Esophagus muscularis mucosa (tissue), 4 donors: Measurements from ENCODE around the gene CAPN2. TPM values are rescaled to one million over a fixed set of nuclear protein-coding genes. Genes with fewer than 3 reads are reported as not detected.

ENCODE experiments used
- DNase-seq: peaks from one replicate; pipeline ENCODE4 v3.0.0-alpha.2; 2017; ENCODE audit errors: extremely low spot score
- H3K27ac ChIP-seq, 4 donors: fragments of 200-600 bp; sonication (generic); replicated peaks in 1 of 4; 1 replicate in 3 of 4; 2 replicates in 1 of 4; pipeline ENCODE4 v1.5.1; 2016 to 2019; ENCODE audit warnings: mild to moderate bottlenecking in 1 of 4
- H3K27me3 ChIP-seq, 4 donors: fragments of 200-600 bp; sonication (generic); one replicate each; pipeline versions ENCODE4 v1.5.1 to v1.6.0; 2016 to 2019
- H3K36me3 ChIP-seq, 4 donors: fragments of 200-600 bp; sonication (generic); one replicate each; pipeline ENCODE4 v1.5.1; 2016 to 2019
- H3K4me1 ChIP-seq, 4 donors: fragments of 200-600 bp; sonication (generic); one replicate each; pipeline ENCODE4 v1.5.1; 2016 to 2019
- H3K4me3 ChIP-seq, 4 donors: fragments of 200-600 bp; sonication (generic); 1 replicate in 2 of 4; 2 replicates in 2 of 4; pipeline ENCODE4 v1.5.1; 2016 to 2019; ENCODE audit warnings: mild to moderate bottlenecking in 4 of 4, moderate library complexity in 1 of 4
- H3K9me3 ChIP-seq, 4 donors: fragments of 200-600 bp; sonication (generic); 1 replicate in 3 of 4; 2 replicates in 1 of 4; pipeline ENCODE4 v1.5.1; 2016 to 2019
- CTCF ChIP-seq, 3 experiments: fragments of 200-600 bp in 2 of 3; fragments of 450-650 bp in 1 of 3; sonication (generic) in 2 of 3; IDR thresholded peaks; one replicate each; pipeline ENCODE4 v1.5.1; 2017 to 2019; ENCODE audit warnings: antibody characterized with exemption in 3 of 3, mild to moderate bottlenecking in 2 of 3, moderate library complexity in 1 of 3
- EP300 ChIP-seq: sonication (generic); formaldehyde crosslinking; IDR thresholded peaks from one replicate; pipeline ENCODE4 v1.6.1; 2017; ENCODE audit warnings: antibody characterized with exemption
- POLR2A ChIP-seq: fragments of 450-650 bp; IDR thresholded peaks from one replicate; pipeline ENCODE4 v1.6.1; 2017; ENCODE audit warnings: antibody characterized with exemption, moderate library complexity, mild to moderate bottlenecking, low read depth
- POLR2AphosphoS5 ChIP-seq, 2 donors: sonication (generic); formaldehyde crosslinking; IDR thresholded peaks; one replicate each; pipeline ENCODE4 v1.6.1; 2017; ENCODE audit warnings: antibody characterized with exemption in 2 of 2
- WGBS: methylation state at CpG from one replicate; pipeline ENCODE4 v1.1.5; 2018; 5-methylcytosine and 5-hydroxymethylcytosine counted together
- intact Hi-C: fragments of 100-400 bp; cut with DNase I; formaldehyde crosslinking; loops from one replicate; pipeline ENCODE4 v1.15.1; 2023
- total RNA-seq, 4 donors: library from RNA; depleted of rRNA; stranded (reverse); fragments of >200 nt; gene quantifications; one replicate each; pipeline versions ENCODE4 v1.1.0 to v1.2.1, GENCODE V29; 2016

Gene CAPN2
- total RNA-seq, 4 donors from 2014 or later: 91.9 to 231 (median 161) TPM

GRCh38 chr1:223712850-223713474 lies 623 bp downstream of the CAPN2 start:
- TF ChIP-seq POLR2AphosphoS5 (IDR thresholded peaks at IDR 0.05): no peak
- no peak for TF ChIP-seq EP300
- TF ChIP-seq POLR2A: no peak
- no peak for TF ChIP-seq CTCF (IDR thresholded peaks at IDR 0.05)
- intact Hi-C loops: loop anchor here (1.0 kb wide), 1 partner anchor 36 kb away; no protein-coding TSS in a partner anchor
- H3K4me1 ChIP-seq: peaks cover 61 to 79% (median 73%) of the 10 kb centered on the region in 4 donors

GRCh38 chr1:223713546-223714420 lies 1.4 kb downstream of the CAPN2 start:
- TF ChIP-seq EP300 (no peak), CTCF (IDR thresholded peaks at IDR 0.05) (no peak)
- Histone ChIP-seq H3K4me3 (peak overlapping the region; percentile 86 to 92 (median 90)), H3K27me3 (no peaks in the 10 kb centered on the region), H3K4me1 (peaks cover 56 to 78% (median 73%) of the 10 kb centered on the region in 4 donors), H3K36me3 (peaks cover 0 to 26% (median 17%) of the 10 kb centered on the region in 4 donors), H3K9me3 (no peaks in the 10 kb centered on the region), H3K27ac (peak overlapping the region; percentile 94 to 98 (median 98))
- DNase-seq: no peak
- WGBS: 22% methylated on average over 7 of the region's 7 CpGs
- intact Hi-C loops: no loop called here

More at GRCh38 chr1:223712850-223713474, 623 bp downstream of the CAPN2 start:
- Histone ChIP-seq H3K9me3 (no peaks in the 10 kb centered on the region), H3K4me3 (peak overlapping the region; percentile 86 to 92 (median 90)), H3K27me3 (no peaks in the 10 kb centered on the region), H3K36me3 (peaks cover 0 to 17% (median 9%) of the 10 kb centered on the region in 4 donors), H3K27ac (peak overlapping the region; percentile 94 to 98 (median 98))
- no peak for DNase-seq
- 3% methylated on average over 14 of the region's 40 CpGs for whole genome bisulfite sequencing

- DNase-seq: no peak
- 92% methylated on average over 2 of the region's 2 CpGs for WGBS
- intact Hi-C loops: no loop called here
These were observed 2.0 kb downstream of the CAPN2 start for GRCh38 chr1:223714421-223714724.

GRCh38 chr1:223714849-223715603 lies 2.7 kb downstream of the CAPN2 start:
- Histone ChIP-seq H3K4me3 (peak overlapping the region in 3 of 4 donors; percentile 3 to 92 (median 34)), H3K27ac (peak overlapping the region; percentile 68 to 98 (median 76)), H3K27me3 (no peaks in the 10 kb centered on the region), H3K4me1 (peaks cover 56 to 87% (median 80%) of the 10 kb centered on the region in 4 donors), H3K9me3 (no peaks in the 10 kb centered on the region), H3K36me3 (peaks cover 0 to 38% (median 29%) of the 10 kb centered on the region in 4 donors)
- TF ChIP-seq POLR2AphosphoS5 (IDR thresholded peaks at IDR 0.05): no peak
- peak in 1 of 3 experiments; percentile 11 for TF ChIP-seq CTCF (IDR thresholded peaks at IDR 0.05)
- DNase-seq: no peak
- 62% methylated on average over 9 of the region's 9 CpGs for WGBS
- intact Hi-C loops: no loop called here

More at GRCh38 chr1:223714421-223714724, 2.0 kb downstream of the CAPN2 start:
- Histone ChIP-seq H3K27ac (peak overlapping the region; percentile 78 to 98 (median 96)), H3K27me3 (no peaks in the 10 kb centered on the region), H3K9me3 (no peaks in the 10 kb centered on the region), H3K4me3 (peak overlapping the region in 3 of 4 donors; percentile 86 to 92 (median 90)), H3K4me1 (peaks cover 56 to 81% (median 74%) of the 10 kb centered on the region in 4 donors), H3K36me3 (peaks cover 0 to 32% (median 23%) of the 10 kb centered on the region in 4 donors)
- TF ChIP-seq CTCF (IDR thresholded peaks at IDR 0.05): no peak
